Activated T-helper 2 cell treated with anti-CD3 and anti-CD28 coated beads, Interferon-gamma antibody, Interleukin-2, Interleukin-4, amounts not matched to agents 10 μg/mL and 5 μg/mL and 100 μg/mL, durations not matched to agents 14 hours and 24 hours and 36 hours (primary cell): Measurements from ENCODE around the gene DNAJC5. TPM values are rescaled to one million over a fixed set of nuclear protein-coding genes. Genes with fewer than 3 reads are reported as not detected.
"Not testable (repeated sequence)": the region's sequence is repeated elsewhere in the genome, so short reads cannot be mapped to it uniquely, and the experiment has no call there.

Experiments used
- DNase-seq: peaks from one replicate; pipeline ENCODE4 v3.0.0; 2021; ENCODE audit warnings: low spot score
- H3K27ac Mint-ChIP-seq: one replicate; pipeline ENCODE4 v1.8.0; 2021; ENCODE audit warnings: mixed read lengths
- H3K27me3 Mint-ChIP-seq: one replicate; pipeline ENCODE4 v1.8.0; 2021; ENCODE audit warnings: low read depth, mixed read lengths
- H3K36me3 Mint-ChIP-seq: one replicate; pipeline ENCODE4 v1.8.0; 2021; ENCODE audit warnings: low read depth, mixed read lengths
- H3K4me1 Mint-ChIP-seq: one replicate; pipeline ENCODE4 v1.8.0; 2021; ENCODE audit warnings: low read depth, mixed read lengths
- H3K4me3 Mint-ChIP-seq: one replicate; pipeline ENCODE4 v1.8.0; 2021; ENCODE audit warnings: low read depth, mild to moderate bottlenecking, moderate library complexity, mixed read lengths
- H3K9me3 Mint-ChIP-seq: one replicate; pipeline ENCODE4 v1.8.0; 2021; ENCODE audit warnings: mixed read lengths
- intact Hi-C: fragments of 100-400 bp; cut with micrococcal nuclease; formaldehyde crosslinking; loops from one replicate; pipeline ENCODE4 v1.15.1; 2023
- total RNA-seq: library from RNA; stranded (reverse); gene quantifications from 2 replicates; pipeline ENCODE4 v1.2.3, GENCODE V29; 2022

Gene DNAJC5
- total RNA-seq, 1 donor from 2014 or later = 38.1 TPM

- no peak for DNase-seq
- Mint-ChIP-seq H3K27me3 (no peaks in the 10 kb centered on the region), H3K4me3 (no peak overlapping the region), H3K4me1 (peaks cover 8% of the 10 kb centered on the region), H3K27ac (no peak overlapping the region), H3K9me3 (peaks cover 4% of the 10 kb centered on the region), H3K36me3 (peaks cover 28% of the 10 kb centered on the region)
- intact Hi-C loops = no loop called here
These were observed 20.5 kb downstream of the DNAJC5 start for GRCh38 chr20:63915471-63915870.

GRCh38 chr20:63916371-63916939 lies 21.5 kb downstream of the DNAJC5 start:
- DNase-seq, H3K4me1 Mint-ChIP-seq, H3K27me3 Mint-ChIP-seq, intact Hi-C loops, H3K9me3 Mint-ChIP-seq, H3K27ac Mint-ChIP-seq, H3K4me3 Mint-ChIP-seq: not testable (repeated sequence)
- peaks cover 28% of the 10 kb centered on the region for H3K36me3 Mint-ChIP-seq

- Mint-ChIP-seq H3K4me3 (no peak overlapping the region), H3K9me3 (peaks cover 4% of the 10 kb centered on the region), H3K36me3 (peaks cover 28% of the 10 kb centered on the region), H3K27ac (no peak overlapping the region), H3K27me3 (no peaks in the 10 kb centered on the region), H3K4me1 (no peaks in the 10 kb centered on the region)
- DNase-seq = no peak
- intact Hi-C loops = no loop called here
These were observed 22.9 kb downstream of the DNAJC5 start for GRCh38 chr20:63917811-63918210.

GRCh38 chr20:63919130-63919529 lies 24.2 kb downstream of the DNAJC5 start:
- DNase-seq = no peak
- H3K27ac Mint-ChIP-seq = no peak overlapping the region
- intact Hi-C loops = no loop called here
- peaks cover 11% of the 10 kb centered on the region for H3K4me1 Mint-ChIP-seq
- H3K27me3 Mint-ChIP-seq = no peaks in the 10 kb centered on the region
- peaks cover 4% of the 10 kb centered on the region for H3K9me3 Mint-ChIP-seq
- no peak overlapping the region for H3K4me3 Mint-ChIP-seq
- H3K36me3 Mint-ChIP-seq = peaks cover 32% of the 10 kb centered on the region

GRCh38 chr20:63920226-63920625 lies 25.3 kb downstream of the DNAJC5 start:
- no peak overlapping the region for H3K4me3 Mint-ChIP-seq
- DNase-seq = no peak

GRCh38 chr20:63923651-63924050 lies 28.7 kb downstream of the DNAJC5 start:
- no peak overlapping the region for H3K4me3 Mint-ChIP-seq
- DNase-seq = no peak
- no peaks in the 10 kb centered on the region for H3K9me3 Mint-ChIP-seq
- H3K36me3 Mint-ChIP-seq = peaks cover 27% of the 10 kb centered on the region
- H3K4me1 Mint-ChIP-seq = peaks cover 12% of the 10 kb centered on the region
- no peaks in the 10 kb centered on the region for H3K27me3 Mint-ChIP-seq
- no peak overlapping the region for H3K27ac Mint-ChIP-seq
- intact Hi-C loops = no loop called here

More at GRCh38 chr20:63920226-63920625, 25.3 kb downstream of the DNAJC5 start:
- no peaks in the 10 kb centered on the region for H3K27me3 Mint-ChIP-seq
- peaks cover 12% of the 10 kb centered on the region for H3K4me1 Mint-ChIP-seq
- peaks cover 28% of the 10 kb centered on the region for H3K36me3 Mint-ChIP-seq
- intact Hi-C loops = no loop called here
- no peak overlapping the region for H3K27ac Mint-ChIP-seq
- peaks cover 4% of the 10 kb centered on the region for H3K9me3 Mint-ChIP-seq

GRCh38 chr20:63924241-63924640 lies 29.3 kb downstream of the DNAJC5 start:
- intact Hi-C loops = no loop called here
- Mint-ChIP-seq H3K4me1 (peaks cover 12% of the 10 kb centered on the region), H3K4me3 (no peak overlapping the region), H3K27me3 (no peaks in the 10 kb centered on the region), H3K27ac (no peak overlapping the region), H3K9me3 (no peaks in the 10 kb centered on the region), H3K36me3 (peaks cover 33% of the 10 kb centered on the region)
- DNase-seq = no peak

- Mint-ChIP-seq H3K36me3 (peaks cover 46% of the 10 kb centered on the region), H3K4me3 (no peak overlapping the region), H3K27ac (no peak overlapping the region), H3K4me1 (peaks cover 12% of the 10 kb centered on the region), H3K27me3 (no peaks in the 10 kb centered on the region), H3K9me3 (no peaks in the 10 kb centered on the region)
- intact Hi-C loops = no loop called here
- DNase-seq = no peak
These were observed 31.4 kb downstream of the DNAJC5 start for GRCh38 chr20:63926298-63926697.

- Mint-ChIP-seq H3K27me3 (no peaks in the 10 kb centered on the region), H3K4me3 (no peak overlapping the region), H3K4me1 (peaks cover 2% of the 10 kb centered on the region), H3K9me3 (no peaks in the 10 kb centered on the region), H3K36me3 (peaks cover 58% of the 10 kb centered on the region), H3K27ac (no peak overlapping the region)
- intact Hi-C loops = no loop called here
- DNase-seq = no peak
These were observed 34.1 kb downstream of the DNAJC5 start for GRCh38 chr20:63929071-63929470.

- intact Hi-C loops, H3K4me3 Mint-ChIP-seq, H3K9me3 Mint-ChIP-seq, H3K27ac Mint-ChIP-seq, H3K27me3 Mint-ChIP-seq, H3K4me1 Mint-ChIP-seq, DNase-seq: not testable (repeated sequence)
- H3K36me3 Mint-ChIP-seq = peaks cover 58% of the 10 kb centered on the region
These were observed 34.6 kb downstream of the DNAJC5 start for GRCh38 chr20:63929473-63929883.

- peaks cover 71% of the 10 kb centered on the region for H3K36me3 Mint-ChIP-seq
- DNase-seq = no peak
- no peak overlapping the region for H3K4me3 Mint-ChIP-seq
- no peak overlapping the region for H3K27ac Mint-ChIP-seq
- H3K27me3 Mint-ChIP-seq = no peaks in the 10 kb centered on the region
- H3K9me3 Mint-ChIP-seq = no peaks in the 10 kb centered on the region
- no peaks in the 10 kb centered on the region for H3K4me1 Mint-ChIP-seq
- intact Hi-C loops = no loop called here
These were observed 36.1 kb downstream of the DNAJC5 start for GRCh38 chr20:63930971-63931553.

- Mint-ChIP-seq H3K4me3 (no peak overlapping the region), H3K27ac (no peak overlapping the region), H3K9me3 (no peaks in the 10 kb centered on the region), H3K36me3 (peaks cover 68% of the 10 kb centered on the region), H3K27me3 (no peaks in the 10 kb centered on the region), H3K4me1 (no peaks in the 10 kb centered on the region)
- DNase-seq = no peak
- intact Hi-C loops = no loop called here
These were observed 36.8 kb downstream of the DNAJC5 start for GRCh38 chr20:63931735-63932134.

GRCh38 chr20:63932606-63933160 lies 37.8 kb downstream of the DNAJC5 start:
- no peak for DNase-seq
- H3K4me1 Mint-ChIP-seq = no peaks in the 10 kb centered on the region
- no peak overlapping the region for H3K27ac Mint-ChIP-seq
- no peaks in the 10 kb centered on the region for H3K27me3 Mint-ChIP-seq
- intact Hi-C loops = no loop called here
- peaks cover 61% of the 10 kb centered on the region for H3K36me3 Mint-ChIP-seq
- no peaks in the 10 kb centered on the region for H3K9me3 Mint-ChIP-seq
- H3K4me3 Mint-ChIP-seq = no peak overlapping the region
